Tibial nerve (tissue), 4 donors: Measurements from ENCODE around the gene PRRC2B.

Experiments
- EP300 ChIP-seq, 2 donors: sonication (generic); formaldehyde crosslinking; IDR thresholded peaks; one replicate each; pipeline ENCODE4 v1.6.1; 2017; ENCODE audit warnings: antibody characterized with exemption in 2 of 2, mild to moderate bottlenecking in 1 of 2
- POLR2A ChIP-seq, 2 donors: fragments of 450-650 bp; IDR thresholded peaks; one replicate each; pipeline ENCODE4 v1.6.1; 2017; ENCODE audit warnings: antibody characterized with exemption in 2 of 2, mild to moderate bottlenecking in 2 of 2, moderate library complexity in 2 of 2
- TF ChIP-seq, protein P1 (sequence below), 5 experiments: fragments of 200-600 bp in 3 of 5; fragments of 450-650 bp in 2 of 5; sonication (generic) in 3 of 5; IDR thresholded peaks; one replicate each; pipeline ENCODE4 v1.5.1; 2016 to 2019; ENCODE audit warnings: antibody characterized with exemption in 5 of 5, mild to moderate bottlenecking in 3 of 5, moderate library complexity in 2 of 5

DNA sequence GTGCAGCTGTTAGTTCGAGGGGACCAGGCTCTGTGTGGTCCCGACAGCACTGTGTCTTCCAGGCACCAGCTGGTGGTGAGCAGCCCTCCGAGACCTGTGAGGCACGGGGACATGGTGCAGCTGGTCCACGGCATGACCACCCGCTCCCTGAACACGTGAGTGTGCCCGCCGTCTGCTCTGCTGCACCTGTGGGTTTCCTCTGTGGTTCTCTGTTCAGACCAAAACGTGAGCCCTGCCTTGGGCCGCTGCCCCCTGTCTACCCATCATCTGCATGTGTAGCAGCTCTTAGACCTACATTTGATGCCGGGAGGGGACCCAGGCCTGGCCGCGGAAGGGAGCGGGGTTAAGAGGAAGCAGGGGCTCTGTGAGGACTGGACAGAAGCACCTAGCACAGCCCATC is 119.3 kb downstream of the PRRC2B start:
- TF ChIP-seq, protein P1, sequence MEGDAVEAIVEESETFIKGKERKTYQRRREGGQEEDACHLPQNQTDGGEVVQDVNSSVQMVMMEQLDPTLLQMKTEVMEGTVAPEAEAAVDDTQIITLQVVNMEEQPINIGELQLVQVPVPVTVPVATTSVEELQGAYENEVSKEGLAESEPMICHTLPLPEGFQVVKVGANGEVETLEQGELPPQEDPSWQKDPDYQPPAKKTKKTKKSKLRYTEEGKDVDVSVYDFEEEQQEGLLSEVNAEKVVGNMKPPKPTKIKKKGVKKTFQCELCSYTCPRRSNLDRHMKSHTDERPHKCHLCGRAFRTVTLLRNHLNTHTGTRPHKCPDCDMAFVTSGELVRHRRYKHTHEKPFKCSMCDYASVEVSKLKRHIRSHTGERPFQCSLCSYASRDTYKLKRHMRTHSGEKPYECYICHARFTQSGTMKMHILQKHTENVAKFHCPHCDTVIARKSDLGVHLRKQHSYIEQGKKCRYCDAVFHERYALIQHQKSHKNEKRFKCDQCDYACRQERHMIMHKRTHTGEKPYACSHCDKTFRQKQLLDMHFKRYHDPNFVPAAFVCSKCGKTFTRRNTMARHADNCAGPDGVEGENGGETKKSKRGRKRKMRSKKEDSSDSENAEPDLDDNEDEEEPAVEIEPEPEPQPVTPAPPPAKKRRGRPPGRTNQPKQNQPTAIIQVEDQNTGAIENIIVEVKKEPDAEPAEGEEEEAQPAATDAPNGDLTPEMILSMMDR (IDR thresholded peaks at IDR 0.05) = no peak
- TF ChIP-seq POLR2A (IDR thresholded peaks at IDR 0.05) (no peak), EP300 (IDR thresholded peaks at IDR 0.05) (no peak)
